Uterus (tissue), 2 donors: ENCODE measurements around the gene KIAA0753.

Experiments used
- POLR2A ChIP-seq, 2 donors: fragments of 450-650 bp; IDR thresholded peaks; one replicate each; pipeline ENCODE4 v1.6.1; 2016; ENCODE audit warnings: antibody characterized with exemption in 2 of 2, mild to moderate bottlenecking in 1 of 2, moderate library complexity in 1 of 2
- TF ChIP-seq, protein P1 (sequence below), 4 experiments: fragments of 200-600 bp in 2 of 4; fragments of 450-650 bp in 2 of 4; sonication (generic) in 2 of 4; IDR thresholded peaks; one replicate each; pipeline ENCODE4 v1.5.1; 2016 to 2019; ENCODE audit warnings: antibody characterized with exemption in 4 of 4, mild to moderate bottlenecking in 2 of 4, moderate library complexity in 1 of 4

- TF ChIP-seq, protein P1, sequence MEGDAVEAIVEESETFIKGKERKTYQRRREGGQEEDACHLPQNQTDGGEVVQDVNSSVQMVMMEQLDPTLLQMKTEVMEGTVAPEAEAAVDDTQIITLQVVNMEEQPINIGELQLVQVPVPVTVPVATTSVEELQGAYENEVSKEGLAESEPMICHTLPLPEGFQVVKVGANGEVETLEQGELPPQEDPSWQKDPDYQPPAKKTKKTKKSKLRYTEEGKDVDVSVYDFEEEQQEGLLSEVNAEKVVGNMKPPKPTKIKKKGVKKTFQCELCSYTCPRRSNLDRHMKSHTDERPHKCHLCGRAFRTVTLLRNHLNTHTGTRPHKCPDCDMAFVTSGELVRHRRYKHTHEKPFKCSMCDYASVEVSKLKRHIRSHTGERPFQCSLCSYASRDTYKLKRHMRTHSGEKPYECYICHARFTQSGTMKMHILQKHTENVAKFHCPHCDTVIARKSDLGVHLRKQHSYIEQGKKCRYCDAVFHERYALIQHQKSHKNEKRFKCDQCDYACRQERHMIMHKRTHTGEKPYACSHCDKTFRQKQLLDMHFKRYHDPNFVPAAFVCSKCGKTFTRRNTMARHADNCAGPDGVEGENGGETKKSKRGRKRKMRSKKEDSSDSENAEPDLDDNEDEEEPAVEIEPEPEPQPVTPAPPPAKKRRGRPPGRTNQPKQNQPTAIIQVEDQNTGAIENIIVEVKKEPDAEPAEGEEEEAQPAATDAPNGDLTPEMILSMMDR (IDR thresholded peaks at IDR 0.05) = no peak
- no peak for TF ChIP-seq POLR2A (IDR thresholded peaks at IDR 0.05)
Observed at GRCh38 chr17:6589266-6589946, 51.1 kb downstream of the KIAA0753 start.
